ENCODE results near the gene TNFAIP8L1. TPM values are rescaled to one million over a fixed set of nuclear protein-coding genes. Genes with fewer than 3 reads are reported as not detected.

Gene TNFAIP8L1
- total and polyA plus RNA-seq, 2 of the 8 experiments (the other 6 are each of a cell fraction or from before 2014, with no cell fraction given): 3.2 to 6.1 TPM

DNA sequence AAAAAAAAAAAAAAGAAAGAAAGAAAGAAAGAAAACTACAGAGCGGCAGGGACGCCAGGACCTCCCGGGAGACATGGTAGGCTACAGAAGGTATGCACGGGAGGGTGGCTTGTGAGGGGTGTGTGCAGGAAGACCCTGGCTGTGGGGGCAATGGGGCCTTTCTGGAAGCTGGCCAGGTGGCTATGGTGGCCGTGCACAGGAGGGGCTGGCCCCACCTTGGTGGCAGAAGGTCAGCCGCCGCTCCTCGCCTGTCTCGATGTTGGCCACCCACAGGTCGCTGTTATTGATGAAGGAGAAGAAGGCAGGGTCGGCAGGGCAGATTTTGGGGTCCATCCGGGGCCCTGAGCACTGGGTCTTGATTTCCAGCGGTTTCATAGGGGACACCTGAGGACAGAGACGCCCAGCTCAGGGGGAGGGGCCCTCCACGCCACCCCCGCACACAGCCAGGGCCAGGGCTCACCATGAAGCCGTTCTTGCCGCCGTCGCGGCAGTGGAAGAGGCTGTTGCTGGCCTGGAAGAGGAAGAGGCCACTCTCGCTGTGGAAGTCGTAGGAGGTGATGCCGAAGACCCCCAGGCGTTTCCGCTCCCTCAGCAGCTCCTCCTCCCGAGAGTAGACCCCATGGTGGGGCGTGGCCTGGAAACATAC lies 64.5 kb downstream of the TNFAIP8L1 start (continued):
- no peak for TF ChIP-seq CBX8 (IDR thresholded peaks at IDR 0.05; ENCODE audit: borderline replicate concordance, low read depth, low read length)
- no peak for TF ChIP-seq CREB1 (IDR thresholded peaks at IDR 0.05)
- no peak for TF ChIP-seq HDAC2 (IDR thresholded peaks at IDR 0.05; ENCODE audit: borderline replicate concordance in 1 of 2, low read depth in 2 of 2, low read length in 2 of 2)
- no peak for TF ChIP-seq CHD7 (IDR thresholded peaks at IDR 0.05; ENCODE audit: insufficient replicate concordance, low read length)
- no peak for TF ChIP-seq GTF2F1 (IDR thresholded peaks at IDR 0.05; ENCODE audit: borderline replicate concordance, low read depth, low read length)
- TF ChIP-seq JUND (IDR thresholded peaks at IDR 0.05; ENCODE audit: low read length): no peak
- TF ChIP-seq KDM1A (IDR thresholded peaks at IDR 0.05; ENCODE audit: borderline replicate concordance, low read length): no peak
